Skeletal muscle cell (primary cell): Measurements from ENCODE around the gene BICD1.
"Not testable (repeated sequence)": the region's sequence is repeated elsewhere in the genome, so short reads cannot be mapped to it uniquely, and the experiment has no call there.

Experiments
- DNase-seq: peaks from one replicate; pipeline ENCODE4 v3.0.0-alpha.2; 2010; ENCODE audit warnings: low read depth
- H3K4me3 ChIP-seq: 2 replicates; pipeline ENCODE4 v1.5.1; 2011; ENCODE audit warnings: low read depth, mild to moderate bottlenecking, control low read depth, low read length, moderate library complexity

Gene BICD1

DNA sequence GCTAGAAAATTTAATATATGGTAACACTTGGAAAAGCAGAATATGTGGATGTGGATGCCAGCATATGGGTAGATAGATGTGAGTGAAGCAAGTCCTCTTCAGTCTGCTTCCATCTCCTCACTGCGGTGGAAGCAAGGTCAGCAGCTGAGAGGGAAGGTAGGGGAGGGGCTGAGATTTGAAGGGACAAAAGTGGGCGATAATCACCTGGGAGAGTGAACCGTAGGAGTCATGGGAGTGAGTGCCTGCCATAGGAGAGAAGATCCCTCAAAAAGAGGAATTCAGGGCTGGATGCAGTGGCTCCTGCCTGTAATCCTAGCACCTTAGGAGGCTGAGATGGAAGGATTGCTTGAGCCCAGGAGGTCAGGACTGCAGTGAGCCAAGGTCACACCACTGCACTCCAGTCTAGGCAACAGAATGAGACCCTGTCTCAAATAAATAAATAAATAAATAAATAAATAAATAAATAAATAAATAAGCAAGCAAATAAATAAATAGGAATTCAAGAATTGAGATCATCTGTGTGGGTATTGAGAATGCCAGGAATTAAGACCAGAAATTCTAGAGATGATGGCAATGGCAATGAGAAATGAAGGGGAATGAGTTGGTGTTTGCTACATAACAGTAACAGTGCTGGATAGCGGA is 123.4 kb downstream of the BICD1 start:
- DNase-seq: no peak
- no peak overlapping the region for H3K4me3 ChIP-seq

DNA sequence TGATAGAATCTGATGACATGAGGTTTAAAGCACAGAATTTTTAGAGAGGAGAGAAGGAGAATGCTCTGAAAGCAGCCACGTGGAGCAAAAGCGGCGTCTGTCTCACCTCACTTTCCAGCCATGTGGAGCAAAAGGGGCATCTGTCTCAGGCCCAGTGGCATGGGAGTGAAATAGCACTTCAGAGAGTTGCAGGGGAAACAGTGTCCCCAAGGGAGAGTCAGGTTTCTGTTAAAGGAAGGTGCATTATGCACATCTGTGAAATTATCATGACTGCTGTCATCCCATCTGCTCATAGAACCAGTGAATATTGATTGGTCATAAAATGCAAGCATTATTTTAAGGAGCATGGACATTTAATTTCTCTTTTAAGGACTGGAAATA is 124.0 kb downstream of the BICD1 start:
- H3K4me3 ChIP-seq: no peak overlapping the region
- no peak for DNase-seq

DNA sequence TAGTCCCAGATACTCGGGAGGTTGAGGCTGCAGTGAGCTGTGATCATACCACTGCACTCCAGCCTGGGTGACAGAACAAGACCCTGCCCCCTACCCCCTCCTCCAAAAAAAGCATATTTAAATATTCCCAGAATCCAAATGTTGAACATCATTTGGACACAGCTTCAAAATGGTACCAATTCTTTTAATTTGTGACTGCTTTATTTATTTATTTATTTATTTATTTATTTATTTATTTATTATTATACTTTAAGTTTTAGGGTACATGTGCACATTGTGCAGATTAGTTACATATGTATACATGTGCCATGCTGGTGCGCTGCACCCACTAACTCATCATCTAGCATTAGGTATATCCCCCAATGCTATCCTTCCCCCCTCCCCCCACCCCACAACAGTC is 124.7 kb downstream of the BICD1 start:
- not testable (repeated sequence) for DNase-seq, H3K4me3 ChIP-seq

DNA sequence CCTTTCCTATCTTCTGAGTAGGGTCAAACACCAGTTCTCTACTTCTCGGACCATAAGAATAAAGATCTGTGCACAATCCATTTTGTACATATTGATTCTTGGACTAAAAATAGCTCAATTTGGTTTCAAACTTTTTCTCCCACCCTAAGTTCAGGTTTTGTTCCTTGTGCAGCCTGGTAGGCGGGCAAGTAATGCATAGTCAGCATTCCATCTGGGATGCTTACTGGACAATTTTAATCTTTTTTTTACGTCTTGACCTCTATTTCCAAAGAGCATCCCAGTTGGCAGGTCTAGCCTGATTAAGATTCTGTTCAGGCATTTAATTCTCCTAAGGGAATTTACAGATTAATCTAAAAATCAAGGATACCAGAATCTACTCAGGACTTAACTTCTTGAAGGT is 126.9 kb downstream of the BICD1 start:
- no peak for DNase-seq
- H3K4me3 ChIP-seq: no peak overlapping the region

DNA sequence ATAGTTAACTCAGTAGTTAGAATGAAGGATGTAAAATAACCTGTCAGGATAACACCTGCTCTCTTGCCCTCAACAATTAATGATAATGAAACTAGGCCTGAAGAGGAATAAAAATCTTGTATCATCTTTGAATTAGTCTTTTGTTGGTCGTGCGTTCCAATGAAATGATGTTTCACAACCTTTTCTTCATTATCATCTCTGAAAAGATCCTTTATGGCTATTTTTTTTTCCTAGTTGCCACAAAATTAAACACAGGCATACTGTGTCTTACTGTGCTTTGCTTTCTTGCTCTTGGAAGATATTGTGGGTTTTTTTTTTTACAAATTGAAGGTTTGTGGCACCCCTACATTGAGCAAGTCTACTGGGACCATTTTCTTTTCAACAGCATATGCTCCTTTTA is 128.6 kb downstream of the BICD1 start:
- no peak for DNase-seq
- no peak overlapping the region for H3K4me3 ChIP-seq

DNA sequence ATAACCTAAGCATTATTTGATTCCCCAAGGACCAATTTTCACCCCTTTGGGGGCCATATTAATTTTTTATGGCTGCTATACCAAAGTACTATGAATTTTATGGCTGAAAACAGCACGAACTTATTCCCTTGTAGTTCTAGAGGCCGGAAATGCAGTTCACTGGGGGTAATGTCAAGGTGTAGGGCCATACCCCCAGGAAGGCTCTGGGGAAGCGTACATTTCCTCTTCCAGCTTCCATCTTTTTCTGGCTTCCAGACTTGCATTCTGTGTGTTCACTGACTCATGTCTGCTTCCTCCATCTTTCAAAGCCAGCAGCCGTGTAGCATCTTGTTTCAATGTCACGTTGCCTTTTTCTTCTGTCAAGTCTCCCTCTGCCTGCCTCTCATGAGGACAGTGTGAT is 133.5 kb downstream of the BICD1 start:
- H3K4me3 ChIP-seq: no peak overlapping the region
- peak; percentile 49 for DNase-seq

DNA sequence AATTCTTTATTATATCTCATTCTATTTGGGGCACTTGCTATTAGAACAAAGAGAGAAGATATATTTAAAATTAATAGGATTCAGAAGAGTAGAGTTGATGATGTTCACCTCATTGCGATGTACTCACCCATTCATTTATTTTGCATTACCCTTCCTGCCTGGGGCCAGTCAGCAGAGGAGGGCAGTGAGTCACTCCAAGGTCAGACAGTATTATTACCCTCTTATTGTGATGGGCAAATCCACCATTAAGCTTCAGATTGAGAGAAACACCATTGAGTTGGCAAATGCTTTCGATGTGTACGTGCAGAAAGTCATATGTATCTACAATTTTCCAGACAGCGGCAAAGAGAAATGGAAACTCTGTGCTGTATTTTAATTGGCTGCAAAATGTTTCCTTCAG is 134.2 kb downstream of the BICD1 start:
- DNase-seq: no peak

DNA sequence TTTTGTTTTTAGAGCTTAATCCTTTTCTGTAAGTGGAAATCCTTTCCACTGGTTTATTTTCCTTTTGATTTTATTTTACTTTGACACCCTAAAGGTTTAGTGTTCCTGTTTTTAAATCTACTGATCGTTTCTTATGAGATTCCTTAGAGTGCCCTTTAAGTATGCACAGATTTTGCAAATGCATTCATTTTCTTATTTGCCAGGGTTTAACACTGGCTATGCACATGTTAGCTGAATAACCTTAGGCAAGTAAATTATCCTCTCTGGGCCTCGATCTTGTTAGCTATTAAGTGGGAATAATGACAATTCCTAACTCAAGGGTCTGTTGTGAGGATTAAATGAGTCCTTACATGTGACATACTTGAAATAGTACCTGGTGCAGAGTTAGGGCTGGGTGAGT is 136.0 kb downstream of the BICD1 start:
- no peak for DNase-seq

More for the DNA sequence above, 134.2 kb downstream of the BICD1 start:
- no peak overlapping the region for H3K4me3 ChIP-seq

DNA sequence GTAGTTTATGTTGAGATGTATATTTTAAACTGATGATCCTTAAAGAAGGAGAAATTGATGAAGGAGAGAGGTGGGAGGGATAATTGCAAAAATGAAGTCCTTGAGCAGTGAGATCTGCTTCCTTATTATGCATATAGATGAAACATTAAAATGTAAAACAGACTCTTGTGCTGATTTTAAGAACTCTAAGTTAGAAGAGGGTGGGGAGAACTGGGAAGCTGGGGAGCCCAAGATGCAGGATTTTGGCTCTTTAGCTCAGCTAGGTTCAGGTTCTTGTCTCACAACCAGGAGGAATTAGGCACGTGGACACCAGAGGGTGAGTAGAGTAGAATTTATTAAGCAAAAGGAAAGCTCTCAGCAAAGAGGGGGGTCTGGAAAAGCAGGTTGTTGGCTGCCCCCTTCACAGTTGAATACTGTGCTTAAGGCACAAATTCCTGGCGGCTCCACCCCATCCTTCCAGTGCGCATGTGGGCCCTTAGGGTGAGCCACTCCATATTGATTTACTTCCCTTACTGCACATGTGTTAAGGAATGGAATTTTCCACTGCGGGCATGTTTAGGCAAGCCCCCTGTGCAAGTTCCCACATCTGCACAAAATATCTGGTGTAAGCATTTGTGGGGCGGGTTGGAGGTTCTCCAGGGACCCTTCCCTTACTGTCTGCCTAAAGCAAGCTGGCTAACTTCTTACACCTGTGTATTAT is 141.9 kb downstream of the BICD1 start:
- no peak for DNase-seq
- no peak overlapping the region for H3K4me3 ChIP-seq

More for the DNA sequence above, 136.0 kb downstream of the BICD1 start:
- H3K4me3 ChIP-seq: no peak overlapping the region

DNA sequence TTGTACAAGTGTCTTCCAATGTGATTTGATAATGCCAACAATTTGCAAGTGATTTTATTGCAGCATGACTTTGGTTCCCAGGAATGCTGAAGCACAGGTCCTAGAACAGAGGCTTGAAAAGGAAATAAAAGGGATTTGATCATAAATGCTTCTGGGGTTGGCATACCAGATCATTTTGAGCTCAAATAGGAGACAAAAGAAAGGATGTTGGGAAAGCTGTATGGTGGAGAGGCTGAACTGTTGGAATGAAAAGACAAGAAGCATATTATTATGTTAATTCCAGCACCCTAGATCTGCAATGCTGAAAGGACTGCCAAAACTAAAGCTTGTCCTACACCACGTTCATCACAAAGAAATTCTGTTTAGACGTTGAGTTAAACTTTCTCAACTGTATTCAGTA is 143.1 kb downstream of the BICD1 start:
- no peak overlapping the region for H3K4me3 ChIP-seq
- no peak for DNase-seq

DNA sequence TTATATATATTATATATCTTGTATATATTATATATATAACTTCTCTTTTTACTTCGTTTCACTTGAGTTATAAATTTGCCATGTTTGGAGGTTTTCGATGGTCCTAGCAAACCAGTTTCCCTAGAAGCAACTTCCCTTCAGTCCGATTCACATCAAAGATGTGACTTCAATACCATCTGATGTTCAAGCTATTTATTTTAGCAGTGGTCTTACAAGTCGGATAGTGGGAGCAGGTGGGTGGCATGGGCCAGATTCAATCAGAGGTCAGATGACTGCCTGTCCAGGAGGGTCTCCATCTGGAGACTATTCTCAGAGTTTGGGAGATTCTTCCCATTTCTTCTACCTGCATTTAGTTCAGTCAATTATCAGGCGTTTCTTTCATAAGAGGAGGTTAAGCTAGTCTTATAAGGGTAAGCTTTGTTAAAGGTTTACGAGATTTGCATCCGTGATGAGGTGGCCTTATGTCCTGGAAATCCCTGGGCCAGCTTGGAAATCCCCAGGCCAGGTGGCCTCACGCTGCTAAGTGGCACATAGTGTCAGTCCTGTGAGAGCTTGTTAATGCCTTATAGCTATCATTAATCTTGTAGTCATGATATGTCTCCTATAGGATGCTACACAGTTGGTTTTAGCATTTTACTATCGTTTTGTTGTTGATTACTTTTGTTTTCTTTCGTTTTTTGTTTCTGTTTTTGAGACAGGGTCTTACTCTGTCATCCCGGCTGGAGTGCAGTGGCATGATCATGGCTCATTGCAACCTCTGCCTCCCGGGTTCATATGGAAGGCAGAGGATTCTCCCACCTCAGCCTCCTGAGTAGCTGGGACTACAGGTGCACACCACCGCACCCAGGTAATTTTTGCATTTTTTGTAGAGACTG is 145.8 kb downstream of the BICD1 start:
- DNase-seq: no peak
- H3K4me3 ChIP-seq: no peak overlapping the region

DNA sequence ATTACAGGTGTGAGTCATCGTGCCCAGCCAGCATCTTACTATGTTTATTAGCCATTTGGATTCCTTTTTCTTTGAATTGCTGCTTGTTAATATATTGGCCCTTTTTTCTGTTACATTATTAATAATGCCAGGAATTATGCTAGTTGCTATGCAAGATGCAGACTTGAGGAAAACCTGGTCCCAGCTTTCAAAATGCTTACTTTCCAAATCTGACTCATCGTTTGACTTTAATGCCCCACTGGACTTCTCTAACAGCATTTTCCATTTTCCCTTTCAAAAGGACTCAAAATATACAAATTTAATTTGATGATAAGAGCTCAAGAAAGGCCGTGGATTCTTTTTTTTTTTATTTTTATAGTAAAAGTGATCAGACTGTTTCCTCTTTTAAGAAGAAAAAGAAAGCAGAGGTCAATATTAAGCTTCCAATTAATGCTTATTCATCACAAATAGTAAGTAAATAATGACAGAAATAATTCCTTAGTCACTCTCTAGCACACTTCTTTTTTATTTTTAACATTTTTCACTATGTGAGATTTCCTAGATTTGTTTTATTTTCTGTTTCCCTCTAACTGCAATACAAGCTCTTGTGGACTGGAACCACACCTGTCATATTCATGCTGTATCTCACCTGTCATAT is 146.6 kb downstream of the BICD1 start:
- no peak for DNase-seq
- no peak overlapping the region for H3K4me3 ChIP-seq

DNA sequence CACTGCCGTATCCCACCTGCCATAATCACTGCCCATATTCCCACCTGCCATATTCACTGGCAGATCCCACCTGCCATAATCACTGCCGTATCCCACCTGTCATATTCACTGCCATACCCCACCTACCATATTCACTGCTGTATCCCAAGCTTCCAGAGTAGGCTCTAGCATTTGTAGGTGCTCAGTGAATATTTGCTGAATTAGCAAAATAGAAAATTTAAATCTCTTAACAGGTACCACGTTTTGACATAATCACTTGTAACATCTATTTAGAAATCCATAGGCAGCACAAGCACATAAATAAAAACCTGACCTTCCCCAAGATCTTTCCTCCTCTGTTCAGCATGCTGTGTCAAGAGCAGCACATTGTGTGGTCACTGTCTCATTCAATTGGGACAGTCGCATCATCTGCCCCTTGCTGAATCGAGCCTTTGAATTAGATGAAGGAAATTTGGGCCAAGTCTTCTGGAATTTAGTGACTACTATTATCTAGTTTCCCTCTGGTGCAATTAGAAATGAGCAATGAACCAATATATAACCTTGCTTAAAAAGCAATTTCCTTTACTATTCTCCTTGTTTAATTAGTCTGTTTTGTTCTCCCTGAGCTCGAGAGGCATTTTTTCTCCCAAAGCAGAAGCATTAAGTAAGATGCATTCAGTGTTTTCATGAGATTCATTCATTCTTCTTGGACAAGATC is 147.8 kb downstream of the BICD1 start:
- no peak for DNase-seq
- no peak overlapping the region for H3K4me3 ChIP-seq

DNA sequence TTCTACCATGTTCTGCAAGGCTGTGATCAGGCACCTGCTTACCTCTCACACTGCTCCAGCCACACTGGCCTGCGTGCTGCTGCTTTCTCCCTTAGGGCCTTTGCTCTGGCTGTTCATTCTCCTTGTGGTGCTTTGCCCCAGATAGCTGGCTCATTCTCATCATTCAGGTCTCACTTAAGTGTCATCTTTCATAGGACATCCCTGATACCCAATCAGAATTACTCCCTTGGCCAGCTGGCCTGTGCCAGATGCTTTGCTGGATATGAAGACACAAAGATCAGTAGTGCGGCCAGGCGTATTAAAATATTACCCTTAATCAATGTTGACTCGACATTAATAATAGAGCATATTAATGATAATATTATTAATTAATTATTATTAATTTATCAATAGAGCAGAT is 148.9 kb downstream of the BICD1 start:
- no peak for DNase-seq
- no peak overlapping the region for H3K4me3 ChIP-seq

DNA sequence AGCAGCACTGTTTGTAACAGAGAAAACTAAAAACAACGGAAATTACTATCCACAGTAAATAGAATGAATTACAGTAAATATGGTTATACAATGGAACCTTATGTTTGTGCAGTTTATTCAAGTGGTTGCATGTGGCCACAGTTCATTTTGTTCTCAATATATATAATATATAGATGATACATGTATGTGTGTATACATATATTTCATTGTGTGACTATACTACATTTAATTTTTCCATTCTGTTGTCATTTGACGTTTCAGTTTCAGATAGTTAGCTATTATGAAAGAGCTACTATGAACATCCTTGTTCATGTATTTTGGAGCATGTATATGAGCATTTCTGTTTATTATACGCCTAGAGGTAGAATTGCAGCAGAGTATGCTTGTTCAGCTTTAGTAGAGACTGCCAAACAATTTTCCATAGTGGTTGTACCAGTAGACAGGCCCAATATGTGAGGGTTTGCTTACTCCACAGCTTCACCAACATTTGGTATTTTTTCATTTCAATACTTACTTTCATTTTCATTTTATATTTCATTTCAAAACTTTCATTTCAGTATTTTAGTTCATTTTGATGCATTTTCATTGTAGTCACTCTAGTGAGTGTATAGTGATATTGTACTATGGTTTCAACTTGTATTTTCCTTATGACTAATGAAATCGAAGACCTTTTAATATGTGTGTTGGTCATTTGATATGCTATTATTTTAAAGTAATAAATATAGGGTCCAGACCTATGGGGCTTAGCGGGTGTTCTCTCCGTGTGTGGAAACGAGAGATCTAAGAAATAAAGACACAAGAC is 151.2 kb downstream of the BICD1 start:
- H3K4me3 ChIP-seq: no peak overlapping the region
- no peak for DNase-seq

DNA sequence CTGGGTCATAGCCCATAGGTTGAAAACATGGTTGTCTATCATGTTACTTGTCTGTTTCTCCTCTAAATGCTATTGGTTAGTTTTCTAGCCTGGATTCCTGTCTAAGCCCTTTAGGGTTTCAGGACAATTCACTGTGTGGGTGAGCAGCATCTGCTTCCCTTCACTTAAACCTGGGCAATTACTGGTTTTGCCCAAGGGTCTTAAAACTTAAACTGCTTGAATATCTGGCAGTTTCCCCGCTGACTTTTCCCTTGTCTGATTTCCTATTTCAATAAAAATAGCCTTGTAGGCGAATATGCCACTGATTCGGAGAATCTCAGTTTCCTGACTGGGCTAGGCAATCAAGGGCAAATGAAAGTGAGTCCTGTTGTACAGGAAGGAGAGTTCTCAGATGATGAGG is 154.0 kb downstream of the BICD1 start:
- no peak overlapping the region for H3K4me3 ChIP-seq
- DNase-seq: no peak

DNA sequence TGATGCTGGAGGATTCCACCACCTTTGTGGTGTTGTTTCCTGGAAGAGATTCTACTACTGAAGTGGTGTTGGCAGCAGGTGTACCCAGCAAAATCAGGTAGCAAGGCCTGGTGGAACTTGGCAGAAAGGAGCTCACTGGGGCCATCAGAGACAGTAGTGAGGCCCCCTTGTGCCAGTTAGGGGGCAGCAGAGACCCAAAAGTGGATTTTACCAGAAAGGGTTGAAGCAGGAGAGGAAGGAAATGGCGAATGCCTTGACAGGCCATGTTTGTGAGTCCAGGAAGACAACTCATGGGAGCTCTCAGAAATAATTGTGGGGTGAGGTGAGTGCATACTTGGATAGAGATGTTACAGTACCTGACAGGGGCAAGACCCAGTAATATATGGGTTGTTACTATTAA is 155.0 kb downstream of the BICD1 start:
- no peak overlapping the region for H3K4me3 ChIP-seq
- no peak for DNase-seq

DNA sequence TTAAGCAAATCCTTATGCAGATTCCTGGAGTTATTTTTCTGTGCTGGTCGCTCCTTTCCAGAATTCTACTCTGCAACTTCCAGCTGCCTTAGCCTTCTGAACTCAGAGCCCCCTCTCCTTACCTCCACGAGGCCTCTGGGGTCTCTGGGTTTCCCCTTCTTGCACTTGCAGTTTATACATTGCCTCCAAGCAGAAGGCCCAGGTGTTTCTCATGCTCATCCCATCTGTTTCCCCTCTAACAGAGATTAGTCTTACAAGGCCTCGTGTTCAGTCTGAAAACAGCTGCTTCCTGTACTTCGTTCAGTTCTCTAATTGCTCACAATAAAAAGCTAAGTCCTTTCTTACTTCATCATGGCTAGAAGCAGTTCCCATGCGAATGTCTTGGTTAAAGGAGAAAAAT is 158.3 kb downstream of the BICD1 start:
- DNase-seq: peak; percentile 26
- H3K4me3 ChIP-seq: no peak overlapping the region

DNA sequence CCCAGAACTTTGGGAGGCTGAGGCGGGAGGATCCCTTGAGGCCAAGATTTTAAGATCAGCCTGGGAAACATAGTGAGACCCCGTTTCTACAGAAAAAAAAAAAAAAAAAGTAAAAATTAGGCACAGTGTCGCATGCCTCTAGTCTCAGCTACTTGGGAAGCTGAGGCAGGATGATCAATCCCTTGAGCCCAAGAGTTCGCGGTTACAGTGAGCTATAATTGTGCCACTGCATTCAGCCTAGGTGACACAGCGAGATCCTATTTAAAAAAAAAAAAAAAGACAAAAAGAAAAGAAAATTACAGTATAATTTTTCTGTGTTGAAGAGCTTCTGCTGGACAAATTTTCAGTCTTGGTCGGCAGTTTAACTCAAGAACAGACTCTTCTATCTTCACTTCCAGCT is 158.8 kb downstream of the BICD1 start:
- no peak for DNase-seq
- no peak overlapping the region for H3K4me3 ChIP-seq
